ENCODE results near the gene DCUN1D1. TPM values are rescaled to one million over a fixed set of nuclear protein-coding genes. Genes with fewer than 3 reads are reported as not detected.

The DCUN1D1 gene
- total RNA-seq, 1 experiment from 2014 or later: 71.7 TPM

GRCh38 chr3:183022936-183023516, 42.7 kb upstream of the DCUN1D1 start:
- H2AK5ac ChIP-seq (ENCODE audit: insufficient read length, low read length): no peak overlapping the region
- H3K4me3 Mint-ChIP-seq: no peak overlapping the region

More at GRCh38 chr3:183022936-183023516, 42.7 kb upstream of the DCUN1D1 start:
- H3K9ac ChIP-seq (ENCODE audit: extremely low read depth, insufficient read length, low read length): no peak overlapping the region
- no peaks in the 10 kb centered on the region for H3K4me1 Mint-ChIP-seq
- no peak overlapping the region for H3K14ac ChIP-seq (ENCODE audit: insufficient read depth, low read length)
- DNase-seq: no peak
- no peak overlapping the region for H3K56ac ChIP-seq (ENCODE audit: insufficient read length, low read depth, low read length)
- no peak overlapping the region for H3K27ac ChIP-seq (ENCODE audit: insufficient read length, low read depth, low read length)
- no peak overlapping the region for H4K5ac ChIP-seq (ENCODE audit: insufficient read length, low read depth, low read length)
- H3K4ac ChIP-seq (ENCODE audit: low read depth, low read length): no peak overlapping the region
- no peaks in the 10 kb centered on the region for H3K9me3 Mint-ChIP-seq
- no peak overlapping the region for H3K18ac ChIP-seq (ENCODE audit: insufficient read length, low read depth, low read length)
- H2BK15ac ChIP-seq (ENCODE audit: low read depth, low read length): no peak overlapping the region
- peaks cover 4 to 38% (median 11%) of the 10 kb centered on the region in 3 experiments; a peak in 6 of 7 replicates for H3K36me3 Mint-ChIP-seq (ENCODE audit: insufficient read depth in 1 of 3, low read depth in 3 of 3)
- H3K9me3 ChIP-seq (ENCODE audit: control insufficient read depth, low read depth, low read length): no peaks in the 10 kb centered on the region
- H2BK12ac ChIP-seq (ENCODE audit: insufficient read length, low read depth, low read length): no peak overlapping the region
- H2BK120ac ChIP-seq (ENCODE audit: low read depth, low read length, poor library complexity, severe bottlenecking): no peak overlapping the region
- no peaks in the 10 kb centered on the region for H4K20me1 ChIP-seq (ENCODE audit: control insufficient read depth, insufficient read depth, insufficient read length)
- no peak overlapping the region for H3K4me2 ChIP-seq (ENCODE audit: insufficient read depth, insufficient read length, low read length)
- H3K23me2 ChIP-seq (ENCODE audit: insufficient read length, low read depth, low read length, poor library complexity, severe bottlenecking): no peaks in the 10 kb centered on the region
- H2BK20ac ChIP-seq (ENCODE audit: low read depth, low read length, poor library complexity, severe bottlenecking): no peak overlapping the region
- no peak overlapping the region for H4K91ac ChIP-seq (ENCODE audit: insufficient read length, low read depth, low read length)
- TF ChIP-seq, protein P1, sequence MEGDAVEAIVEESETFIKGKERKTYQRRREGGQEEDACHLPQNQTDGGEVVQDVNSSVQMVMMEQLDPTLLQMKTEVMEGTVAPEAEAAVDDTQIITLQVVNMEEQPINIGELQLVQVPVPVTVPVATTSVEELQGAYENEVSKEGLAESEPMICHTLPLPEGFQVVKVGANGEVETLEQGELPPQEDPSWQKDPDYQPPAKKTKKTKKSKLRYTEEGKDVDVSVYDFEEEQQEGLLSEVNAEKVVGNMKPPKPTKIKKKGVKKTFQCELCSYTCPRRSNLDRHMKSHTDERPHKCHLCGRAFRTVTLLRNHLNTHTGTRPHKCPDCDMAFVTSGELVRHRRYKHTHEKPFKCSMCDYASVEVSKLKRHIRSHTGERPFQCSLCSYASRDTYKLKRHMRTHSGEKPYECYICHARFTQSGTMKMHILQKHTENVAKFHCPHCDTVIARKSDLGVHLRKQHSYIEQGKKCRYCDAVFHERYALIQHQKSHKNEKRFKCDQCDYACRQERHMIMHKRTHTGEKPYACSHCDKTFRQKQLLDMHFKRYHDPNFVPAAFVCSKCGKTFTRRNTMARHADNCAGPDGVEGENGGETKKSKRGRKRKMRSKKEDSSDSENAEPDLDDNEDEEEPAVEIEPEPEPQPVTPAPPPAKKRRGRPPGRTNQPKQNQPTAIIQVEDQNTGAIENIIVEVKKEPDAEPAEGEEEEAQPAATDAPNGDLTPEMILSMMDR (conservative IDR thresholded peaks at IDR 0.05): no peak
- H3K4me1 ChIP-seq (ENCODE audit: insufficient read depth, low read length): no peaks in the 10 kb centered on the region
- no peaks in the 10 kb centered on the region for H3K27me3 Mint-ChIP-seq (ENCODE audit: low read depth)
- no CpG with 5 or more reads among the region's 3 CpGs for WGBS (ENCODE audit: extremely low coverage, insufficient read length, low lambda C conversion rate)
- H3K79me1 ChIP-seq (ENCODE audit: insufficient read depth, low read depth, low read length, poor library complexity, severe bottlenecking): no peaks in the 10 kb centered on the region
- no peak overlapping the region for H3K27ac Mint-ChIP-seq
- no peak overlapping the region for H4K8ac ChIP-seq (replicated peaks; ENCODE audit: insufficient read length, low read depth, low read length)
- no peak overlapping the region for H3T11ph ChIP-seq (ENCODE audit: low read length)
- H3K79me2 ChIP-seq (ENCODE audit: insufficient read depth, low read length): no peaks in the 10 kb centered on the region
- H3K23ac ChIP-seq (ENCODE audit: insufficient read length, low read depth, low read length): no peak overlapping the region
- H2AFZ ChIP-seq (ENCODE audit: low read length): no peak overlapping the region
- no peaks in the 10 kb centered on the region for H3K27me3 ChIP-seq (ENCODE audit: insufficient read depth, low read length)
- H2BK5ac ChIP-seq (ENCODE audit: insufficient read length, low read length): no peak overlapping the region
